ENCODE measurements around the gene ZNF446.
"Not testable (repeated sequence)": the region's sequence is repeated elsewhere in the genome, so short reads cannot be mapped to it uniquely, and the experiment has no call there.

DNA sequence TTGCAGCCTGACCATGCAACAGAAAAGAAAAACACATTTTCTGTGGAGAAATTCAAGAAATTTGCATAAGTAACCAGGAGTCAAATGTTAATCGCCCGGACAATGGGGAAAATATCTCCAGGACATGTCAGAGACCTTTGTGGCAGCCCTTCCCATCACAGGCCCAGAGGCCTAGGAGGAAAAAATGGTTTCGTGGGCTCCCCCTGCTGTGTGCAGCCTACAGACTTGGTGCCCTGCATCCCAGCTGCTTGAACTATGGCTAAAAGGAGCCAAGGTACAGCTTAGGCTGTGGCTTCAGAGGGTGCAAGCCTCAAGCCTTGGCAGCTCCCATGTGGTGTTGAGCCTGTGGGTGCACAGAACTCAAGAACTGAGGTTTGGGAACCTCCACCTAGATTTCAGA lies 27.3 kb upstream of the ZNF446 start:
- TF ChIP-seq, protein P1, sequence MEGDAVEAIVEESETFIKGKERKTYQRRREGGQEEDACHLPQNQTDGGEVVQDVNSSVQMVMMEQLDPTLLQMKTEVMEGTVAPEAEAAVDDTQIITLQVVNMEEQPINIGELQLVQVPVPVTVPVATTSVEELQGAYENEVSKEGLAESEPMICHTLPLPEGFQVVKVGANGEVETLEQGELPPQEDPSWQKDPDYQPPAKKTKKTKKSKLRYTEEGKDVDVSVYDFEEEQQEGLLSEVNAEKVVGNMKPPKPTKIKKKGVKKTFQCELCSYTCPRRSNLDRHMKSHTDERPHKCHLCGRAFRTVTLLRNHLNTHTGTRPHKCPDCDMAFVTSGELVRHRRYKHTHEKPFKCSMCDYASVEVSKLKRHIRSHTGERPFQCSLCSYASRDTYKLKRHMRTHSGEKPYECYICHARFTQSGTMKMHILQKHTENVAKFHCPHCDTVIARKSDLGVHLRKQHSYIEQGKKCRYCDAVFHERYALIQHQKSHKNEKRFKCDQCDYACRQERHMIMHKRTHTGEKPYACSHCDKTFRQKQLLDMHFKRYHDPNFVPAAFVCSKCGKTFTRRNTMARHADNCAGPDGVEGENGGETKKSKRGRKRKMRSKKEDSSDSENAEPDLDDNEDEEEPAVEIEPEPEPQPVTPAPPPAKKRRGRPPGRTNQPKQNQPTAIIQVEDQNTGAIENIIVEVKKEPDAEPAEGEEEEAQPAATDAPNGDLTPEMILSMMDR (IDR thresholded peaks at IDR 0.05) = not testable (repeated sequence)
- not testable (repeated sequence) for TF ChIP-seq ZFX (IDR thresholded peaks at IDR 0.05; ENCODE audit: borderline replicate concordance)

Measured in 22Rv1 (cell line).